ENCODE measurements around the gene TTC7B. TPM values are rescaled to one million over a fixed set of nuclear protein-coding genes. Genes with fewer than 3 reads are reported as not detected.

The TTC7B gene
- total RNA-seq, 1 donor from 2014 or later: 6.1 TPM

GRCh38 chr14:90583916-90584605 lies 232.2 kb downstream of the TTC7B start:
- H3K4me3 Mint-ChIP-seq (ENCODE audit: low read depth): no peak overlapping the region
- no peaks in the 10 kb centered on the region for H3K27me3 Mint-ChIP-seq (ENCODE audit: low read depth)
- no peak for DNase-seq (ENCODE audit: low spot score)
- no peaks in the 10 kb centered on the region for H3K36me3 Mint-ChIP-seq (ENCODE audit: low read depth)
- intact Hi-C loops (cut with micrococcal nuclease): no loop called here
- H3K9me3 Mint-ChIP-seq: no peaks in the 10 kb centered on the region
- H3K27ac Mint-ChIP-seq: no peak overlapping the region
- no peaks in the 10 kb centered on the region for H3K4me1 Mint-ChIP-seq (ENCODE audit: low read depth)

GRCh38 chr14:90583427-90583826 lies 232.8 kb downstream of the TTC7B start:
- Mint-ChIP-seq H3K36me3 (ENCODE audit: low read depth) (no peaks in the 10 kb centered on the region), H3K27ac (no peak overlapping the region), H3K4me3 (ENCODE audit: low read depth) (no peak overlapping the region), H3K4me1 (ENCODE audit: low read depth) (no peaks in the 10 kb centered on the region), H3K27me3 (ENCODE audit: low read depth) (no peaks in the 10 kb centered on the region), H3K9me3 (no peaks in the 10 kb centered on the region)
- DNase-seq (ENCODE audit: low spot score): no peak
- intact Hi-C loops (cut with micrococcal nuclease): no loop called here

GRCh38 chr14:90582166-90582565 lies 234.1 kb downstream of the TTC7B start:
- Mint-ChIP-seq H3K27ac (no peak overlapping the region), H3K36me3 (ENCODE audit: low read depth) (no peaks in the 10 kb centered on the region), H3K4me1 (ENCODE audit: low read depth) (no peaks in the 10 kb centered on the region), H3K9me3 (no peaks in the 10 kb centered on the region), H3K27me3 (ENCODE audit: low read depth) (no peaks in the 10 kb centered on the region), H3K4me3 (ENCODE audit: low read depth) (no peak overlapping the region)
- DNase-seq (ENCODE audit: low spot score): no peak
- intact Hi-C loops (cut with micrococcal nuclease): no loop called here

- Mint-ChIP-seq H3K9me3 (no peaks in the 10 kb centered on the region), H3K27ac (no peak overlapping the region), H3K36me3 (ENCODE audit: low read depth) (no peaks in the 10 kb centered on the region), H3K4me1 (ENCODE audit: low read depth) (no peaks in the 10 kb centered on the region), H3K4me3 (ENCODE audit: low read depth) (no peak overlapping the region), H3K27me3 (ENCODE audit: low read depth) (no peaks in the 10 kb centered on the region)
- no peak for DNase-seq (ENCODE audit: low spot score)
- intact Hi-C loops (cut with micrococcal nuclease): no loop called here
Measured at GRCh38 chr14:90581745-90582144, 234.5 kb downstream of the TTC7B start.

GRCh38 chr14:90580377-90581335 lies 235.6 kb downstream of the TTC7B start:
- no peaks in the 10 kb centered on the region for H3K9me3 Mint-ChIP-seq
- H3K27me3 Mint-ChIP-seq (ENCODE audit: low read depth): no peaks in the 10 kb centered on the region
- H3K4me3 Mint-ChIP-seq (ENCODE audit: low read depth): no peak overlapping the region
- no peak for DNase-seq (ENCODE audit: low spot score)
- H3K27ac Mint-ChIP-seq: no peak overlapping the region
- intact Hi-C loops (cut with micrococcal nuclease): no loop called here
- H3K4me1 Mint-ChIP-seq (ENCODE audit: low read depth): no peaks in the 10 kb centered on the region
- no peaks in the 10 kb centered on the region for H3K36me3 Mint-ChIP-seq (ENCODE audit: low read depth)

- H3K27me3 Mint-ChIP-seq (ENCODE audit: low read depth): no peaks in the 10 kb centered on the region
- H3K4me3 Mint-ChIP-seq (ENCODE audit: low read depth): no peak overlapping the region
- no peaks in the 10 kb centered on the region for H3K9me3 Mint-ChIP-seq
- H3K36me3 Mint-ChIP-seq (ENCODE audit: low read depth): no peaks in the 10 kb centered on the region
- H3K4me1 Mint-ChIP-seq (ENCODE audit: low read depth): no peaks in the 10 kb centered on the region
- no peak overlapping the region for H3K27ac Mint-ChIP-seq
- no peak for DNase-seq (ENCODE audit: low spot score)
- intact Hi-C loops (cut with micrococcal nuclease): no loop called here
Measured at GRCh38 chr14:90579816-90580215, 236.4 kb downstream of the TTC7B start.

GRCh38 chr14:90579088-90579487 lies 237.1 kb downstream of the TTC7B start:
- intact Hi-C loops (cut with micrococcal nuclease): no loop called here
- no peak for DNase-seq (ENCODE audit: low spot score)
- H3K27ac Mint-ChIP-seq: no peak overlapping the region
- H3K27me3 Mint-ChIP-seq (ENCODE audit: low read depth): no peaks in the 10 kb centered on the region
- H3K36me3 Mint-ChIP-seq (ENCODE audit: low read depth): no peaks in the 10 kb centered on the region
- H3K4me3 Mint-ChIP-seq (ENCODE audit: low read depth): no peak overlapping the region
- no peaks in the 10 kb centered on the region for H3K9me3 Mint-ChIP-seq
- no peaks in the 10 kb centered on the region for H3K4me1 Mint-ChIP-seq (ENCODE audit: low read depth)

GRCh38 chr14:90578283-90578985 lies 237.8 kb downstream of the TTC7B start:
- intact Hi-C loops (cut with micrococcal nuclease): no loop called here
- H3K36me3 Mint-ChIP-seq (ENCODE audit: low read depth): no peaks in the 10 kb centered on the region
- H3K27me3 Mint-ChIP-seq (ENCODE audit: low read depth): no peaks in the 10 kb centered on the region
- DNase-seq (ENCODE audit: low spot score): no peak
- no peaks in the 10 kb centered on the region for H3K9me3 Mint-ChIP-seq
- H3K4me3 Mint-ChIP-seq (ENCODE audit: low read depth): no peak overlapping the region
- no peaks in the 10 kb centered on the region for H3K4me1 Mint-ChIP-seq (ENCODE audit: low read depth)
- no peak overlapping the region for H3K27ac Mint-ChIP-seq

GRCh38 chr14:90577661-90578282 lies 238.5 kb downstream of the TTC7B start:
- intact Hi-C loops (cut with micrococcal nuclease): no loop called here
- Mint-ChIP-seq H3K9me3 (no peaks in the 10 kb centered on the region), H3K4me1 (ENCODE audit: low read depth) (no peaks in the 10 kb centered on the region), H3K4me3 (ENCODE audit: low read depth) (no peak overlapping the region), H3K36me3 (ENCODE audit: low read depth) (no peaks in the 10 kb centered on the region), H3K27me3 (ENCODE audit: low read depth) (no peaks in the 10 kb centered on the region), H3K27ac (no peak overlapping the region)
- no peak for DNase-seq (ENCODE audit: low spot score)

- Mint-ChIP-seq H3K36me3 (ENCODE audit: low read depth) (no peaks in the 10 kb centered on the region), H3K4me1 (ENCODE audit: low read depth) (no peaks in the 10 kb centered on the region), H3K9me3 (no peaks in the 10 kb centered on the region), H3K4me3 (ENCODE audit: low read depth) (no peak overlapping the region), H3K27me3 (ENCODE audit: low read depth) (no peaks in the 10 kb centered on the region), H3K27ac (no peak overlapping the region)
- intact Hi-C loops (cut with micrococcal nuclease): no loop called here
- no peak for DNase-seq (ENCODE audit: low spot score)
Measured at GRCh38 chr14:90576981-90577660, 239.1 kb downstream of the TTC7B start.

- H3K4me3 Mint-ChIP-seq (ENCODE audit: low read depth): no peak overlapping the region
- no peak overlapping the region for H3K27ac Mint-ChIP-seq
- no peaks in the 10 kb centered on the region for H3K36me3 Mint-ChIP-seq (ENCODE audit: low read depth)
- no peaks in the 10 kb centered on the region for H3K4me1 Mint-ChIP-seq (ENCODE audit: low read depth)
- intact Hi-C loops (cut with micrococcal nuclease): no loop called here
- no peaks in the 10 kb centered on the region for H3K27me3 Mint-ChIP-seq (ENCODE audit: low read depth)
- no peak for DNase-seq (ENCODE audit: low spot score)
- no peaks in the 10 kb centered on the region for H3K9me3 Mint-ChIP-seq
Measured at GRCh38 chr14:90576581-90576980, 239.6 kb downstream of the TTC7B start.

GRCh38 chr14:90575781-90576180 lies 240.4 kb downstream of the TTC7B start:
- H3K4me3 Mint-ChIP-seq (ENCODE audit: low read depth): no peak overlapping the region
- H3K27ac Mint-ChIP-seq: no peak overlapping the region
- H3K4me1 Mint-ChIP-seq (ENCODE audit: low read depth): no peaks in the 10 kb centered on the region
- no peaks in the 10 kb centered on the region for H3K36me3 Mint-ChIP-seq (ENCODE audit: low read depth)
- H3K9me3 Mint-ChIP-seq: no peaks in the 10 kb centered on the region
- DNase-seq (ENCODE audit: low spot score): no peak
- intact Hi-C loops (cut with micrococcal nuclease): no loop called here
- H3K27me3 Mint-ChIP-seq (ENCODE audit: low read depth): no peaks in the 10 kb centered on the region
